Right ventricle myocardium inferior (tissue), 1 donor: ENCODE results near the gene THRSP. TPM values are rescaled to one million over a fixed set of nuclear protein-coding genes. Genes with fewer than 3 reads are reported as not detected.
"Not testable (repeated sequence)": the region's sequence is repeated elsewhere in the genome, so short reads cannot be mapped to it uniquely, and the experiment has no call there.

ENCODE experiments used
- ATAC-seq: fragments of 200-7000 bp; cut with Tn5 transposase; one replicate; pipeline ENCODE4 v1.9.1; 2020; ENCODE audit warnings: mild to moderate bottlenecking, moderate library complexity
- DNase-seq: peaks from one replicate; pipeline ENCODE4 v3.0.0; 2021; ENCODE audit errors: missing footprints
- intact Hi-C: fragments of 100-400 bp; cut with DNase I; formaldehyde crosslinking; loops from one replicate; pipeline ENCODE4 v1.11.0; 2022
- total RNA-seq: library from RNA; stranded (reverse); fragmentation: NEBNext Ultra II Directional; extraction: Animal tissue kit (Norgen Biotek cat#: 25700); gene quantifications from one replicate; pipeline ENCODE4 v1.2.1, GENCODE V29; 2021
- donor health status: DM: no; HTN: yes; CAD: no; lungs with severe emphysema.

The THRSP gene
- total RNA-seq, 1 donor from 2014 or later = 4.8 TPM

- intact Hi-C loops, DNase-seq, ATAC-seq: not testable (repeated sequence)
These were observed 3.8 kb upstream of the THRSP start for GRCh38 chr11:78059749-78060328.

DNA sequence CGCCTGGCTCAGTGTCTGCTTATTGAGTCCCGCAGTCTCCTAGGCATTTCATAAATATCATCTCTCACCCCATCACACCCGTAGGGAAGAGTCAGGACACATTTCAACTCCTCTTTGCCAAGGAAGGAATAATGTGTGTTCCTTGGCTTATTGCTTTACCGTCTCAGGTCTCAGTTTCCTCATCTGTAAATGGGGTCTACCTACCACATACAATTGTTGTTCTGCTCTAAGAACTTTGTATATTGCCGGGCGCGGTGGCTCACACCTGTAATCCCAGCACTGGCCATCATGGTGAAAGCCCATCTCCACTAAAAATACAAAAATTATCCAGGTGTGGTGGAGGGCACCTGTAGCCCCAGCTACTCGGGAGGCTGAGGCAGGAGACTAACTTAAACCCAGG, 3.1 kb upstream of the THRSP start:
- intact Hi-C loops = no loop called here
- DNase-seq = no peak

DNA sequence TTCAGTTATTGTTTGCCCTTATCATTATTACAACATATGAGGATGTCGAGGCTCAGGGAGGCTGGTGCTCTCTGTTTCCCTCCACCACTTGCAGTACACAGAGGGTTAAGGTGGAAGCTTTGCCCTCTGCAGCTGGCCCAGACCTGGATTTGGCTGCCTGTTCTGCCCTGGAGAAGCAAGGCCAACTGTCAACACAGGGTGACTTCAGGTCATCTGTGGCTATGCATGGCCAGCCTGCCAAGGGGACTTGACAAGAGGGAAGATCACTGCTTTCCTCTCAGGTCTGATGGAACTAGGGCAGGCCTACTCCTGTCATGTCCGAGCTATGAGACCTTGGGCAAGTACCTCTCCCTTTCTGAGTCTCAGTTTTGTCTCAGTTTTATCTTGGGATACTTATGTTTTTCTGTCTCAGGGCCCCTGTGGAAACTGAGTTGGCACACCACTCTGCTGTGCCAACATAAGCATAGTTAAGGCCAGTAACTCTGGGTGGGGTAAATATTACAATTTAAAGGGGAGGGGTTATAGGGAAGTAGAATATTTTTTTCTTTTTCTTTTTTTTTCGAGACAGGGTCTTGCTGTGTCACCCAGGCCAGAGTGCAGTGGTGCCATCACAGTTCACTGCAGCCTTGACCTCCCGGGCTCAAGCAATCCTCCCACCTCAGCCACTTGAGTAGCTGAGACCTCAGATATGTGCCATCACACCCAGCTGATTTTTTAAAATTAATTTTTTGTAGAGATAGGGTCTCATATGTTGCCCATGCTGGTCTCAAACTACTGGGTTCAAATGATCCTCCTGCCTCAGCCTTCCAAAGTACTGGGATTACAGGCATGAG, 2.4 kb upstream of the THRSP start:
- intact Hi-C loops = no loop called here
- peak; percentile 92 for ATAC-seq

More for the DNA sequence above, 3.1 kb upstream of the THRSP start:
- ATAC-seq = no peak

DNA sequence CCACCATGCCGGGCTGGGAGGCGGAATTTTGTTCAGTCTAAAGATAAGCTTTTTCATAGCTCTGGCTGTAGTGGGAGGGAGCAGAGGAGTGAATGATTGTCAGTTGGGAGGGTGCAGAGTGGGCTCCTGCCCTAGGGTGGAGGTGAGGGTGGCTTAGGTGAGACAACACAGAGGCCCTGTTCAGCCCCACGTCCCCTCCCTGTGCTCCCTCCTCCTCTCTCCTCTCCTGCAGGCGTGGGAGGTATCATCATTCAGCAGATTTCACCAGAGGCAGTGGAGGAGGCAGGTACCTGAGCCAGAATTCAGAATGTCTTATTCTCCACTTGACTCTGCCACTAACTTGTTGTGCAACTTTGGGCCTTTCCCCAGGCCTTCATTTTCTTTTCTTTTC, 1.7 kb upstream of the THRSP start:
- intact Hi-C loops = no loop called here
- ATAC-seq (no peak), DNase-seq (no peak)

More for the DNA sequence above, 2.4 kb upstream of the THRSP start:
- DNase-seq = peak; percentile 79

- no peak for ATAC-seq
- intact Hi-C loops = no loop called here
- DNase-seq = no peak
These were observed 990 bp upstream of the THRSP start for GRCh38 chr11:78062671-78063070.

DNA sequence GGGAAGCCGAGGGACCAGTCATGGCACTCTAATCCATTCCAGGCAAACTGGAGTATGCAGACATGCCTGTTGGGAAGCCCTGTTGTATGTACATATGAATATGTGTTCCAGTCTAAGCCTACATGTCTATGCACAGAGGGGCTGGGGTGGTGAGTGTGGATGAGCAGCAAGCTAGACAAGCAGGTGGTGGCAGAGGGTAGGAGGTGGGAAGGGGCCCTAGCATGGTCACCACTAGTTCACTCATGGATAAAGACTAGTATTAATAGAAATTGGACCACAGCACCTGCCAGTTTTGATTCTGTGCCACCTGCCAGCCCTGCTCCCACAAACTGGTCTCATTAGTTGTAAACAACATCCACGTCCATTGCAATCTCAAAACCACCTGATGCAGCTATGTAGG, 1.5 kb downstream of the THRSP start:
- no peak for DNase-seq
- ATAC-seq = no peak
- intact Hi-C loops = no loop called here

GRCh38 chr11:78066471-78066870, 2.8 kb downstream of the THRSP start:
- intact Hi-C loops = no loop called here
- DNase-seq (no peak), ATAC-seq (no peak)

GRCh38 chr11:78067704-78068103, 4.0 kb downstream of the THRSP start:
- ATAC-seq (no peak), DNase-seq (no peak)
- intact Hi-C loops = no loop called here

DNA sequence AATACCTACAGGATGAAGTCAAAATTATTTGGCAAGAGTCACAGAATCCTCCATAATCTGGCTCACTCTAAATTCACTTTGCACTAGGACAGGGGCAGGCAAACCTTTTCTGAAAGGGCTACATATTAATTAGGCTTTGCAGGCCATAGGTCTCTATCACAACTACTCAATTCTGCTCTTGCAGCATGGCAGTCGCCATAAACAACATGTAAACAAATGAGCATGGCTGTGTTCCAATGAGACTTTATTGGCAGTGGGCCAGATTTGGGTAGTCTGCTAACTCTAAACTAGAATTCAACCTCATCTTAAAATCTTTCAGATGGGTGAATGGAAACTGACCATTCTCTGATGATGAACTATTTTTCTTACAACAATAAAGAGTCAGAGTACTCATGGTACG, 5.8 kb downstream of the THRSP start:
- intact Hi-C loops = no loop called here
- DNase-seq = no peak
- ATAC-seq = peak; percentile 56

GRCh38 chr11:78070621-78071020, 7.0 kb downstream of the THRSP start:
- no peak for DNase-seq
- intact Hi-C loops = no loop called here

GRCh38 chr11:78071717-78072116, 8.1 kb downstream of the THRSP start:
- DNase-seq = no peak
- ATAC-seq = no peak
- intact Hi-C loops = no loop called here

More at GRCh38 chr11:78070621-78071020, 7.0 kb downstream of the THRSP start:
- peak; percentile 40 for ATAC-seq

DNA sequence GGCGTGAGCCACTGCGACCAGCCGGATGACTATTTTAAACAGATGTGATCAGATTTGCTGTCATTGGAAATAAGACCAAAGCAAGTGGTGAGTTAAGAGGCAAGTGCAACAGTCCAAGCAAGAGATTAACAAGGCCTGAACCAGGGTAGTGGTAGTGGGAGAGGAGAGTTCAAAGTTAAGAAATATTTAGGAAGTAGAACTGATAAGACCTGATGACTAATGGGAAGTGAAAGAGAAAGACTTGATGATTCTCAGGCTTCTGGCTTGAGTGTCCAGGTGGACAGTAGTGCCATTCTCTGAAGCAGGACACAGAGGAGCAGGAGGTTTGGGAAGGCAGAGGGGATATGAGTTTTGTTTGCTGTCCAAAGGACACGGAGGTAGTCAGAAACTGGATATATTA, 8.8 kb downstream of the THRSP start:
- DNase-seq (no peak), ATAC-seq (no peak)
- intact Hi-C loops = no loop called here

DNA sequence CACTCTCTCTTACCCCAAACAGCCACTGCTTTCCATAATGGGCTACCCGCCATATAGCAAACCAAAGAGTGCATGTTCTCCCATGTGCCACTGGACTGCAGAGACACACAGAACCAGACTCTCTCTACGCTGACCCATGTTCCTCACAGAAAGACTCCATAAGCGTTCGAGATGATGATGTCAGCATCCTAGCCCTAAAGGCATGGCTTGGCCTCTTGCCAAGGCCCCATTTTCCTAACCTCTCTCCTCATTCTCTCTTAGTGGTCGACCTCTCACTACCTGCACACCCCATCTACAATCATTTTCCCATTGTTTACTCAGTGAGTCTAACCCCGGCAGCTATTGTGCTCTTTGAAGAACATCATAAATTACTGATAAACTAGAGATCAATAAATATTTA, 11.1 kb downstream of the THRSP start:
- no peak for ATAC-seq
- DNase-seq = no peak
- intact Hi-C loops = no loop called here

DNA sequence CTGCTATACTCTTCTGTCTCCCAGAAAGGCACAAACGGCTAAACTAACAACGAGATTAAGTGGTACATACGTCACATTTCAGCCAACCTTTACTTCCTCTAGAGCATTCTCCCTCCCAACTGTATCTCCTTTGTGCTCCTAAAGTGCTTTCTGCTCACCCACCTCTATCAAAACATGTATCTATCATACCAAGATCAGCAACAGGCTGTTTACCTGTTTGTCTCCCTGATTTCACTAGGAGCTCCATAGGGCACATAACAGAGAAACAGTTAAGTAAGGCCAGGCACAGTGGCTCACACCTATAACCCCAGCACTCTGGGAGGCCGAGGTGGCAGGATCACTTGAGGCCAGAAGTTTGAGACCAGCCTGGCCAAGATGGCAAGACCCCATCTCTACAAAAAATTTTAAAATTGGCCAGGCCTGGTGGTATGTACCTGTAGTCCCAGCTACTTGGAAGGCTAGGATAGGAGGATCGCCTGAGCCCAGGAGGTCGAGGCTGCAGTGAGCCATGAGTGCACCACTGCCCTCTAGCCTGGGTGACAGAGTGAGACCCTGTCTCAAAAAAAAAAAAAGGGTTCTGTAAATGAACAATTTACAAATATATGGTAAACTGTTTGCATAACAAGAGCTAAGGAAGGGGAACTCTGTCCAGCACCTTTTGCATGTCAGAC, 13.2 kb downstream of the THRSP start:
- DNase-seq (no peak), ATAC-seq (no peak)
- intact Hi-C loops = no loop called here

DNA sequence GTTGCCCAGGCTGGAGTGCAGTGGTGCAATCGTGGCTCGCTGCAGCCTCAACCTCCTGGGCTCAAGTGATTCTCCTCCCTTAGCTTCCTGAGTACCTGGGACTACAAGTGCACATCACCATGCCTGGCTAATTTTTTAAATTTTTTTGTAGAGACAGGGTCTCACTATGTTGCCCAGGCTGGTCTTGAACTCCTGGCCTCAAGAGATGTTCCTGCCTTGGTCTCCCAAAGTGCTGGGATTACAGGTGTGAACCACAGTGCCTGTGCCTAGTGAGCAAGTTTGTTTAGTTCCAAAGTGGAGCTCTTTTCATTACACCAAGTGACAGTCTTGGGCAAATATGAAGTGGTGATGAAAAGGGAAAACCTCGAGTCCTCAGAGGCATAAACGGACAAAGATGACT, 13.9 kb downstream of the THRSP start:
- intact Hi-C loops, ATAC-seq, DNase-seq: not testable (repeated sequence)

DNA sequence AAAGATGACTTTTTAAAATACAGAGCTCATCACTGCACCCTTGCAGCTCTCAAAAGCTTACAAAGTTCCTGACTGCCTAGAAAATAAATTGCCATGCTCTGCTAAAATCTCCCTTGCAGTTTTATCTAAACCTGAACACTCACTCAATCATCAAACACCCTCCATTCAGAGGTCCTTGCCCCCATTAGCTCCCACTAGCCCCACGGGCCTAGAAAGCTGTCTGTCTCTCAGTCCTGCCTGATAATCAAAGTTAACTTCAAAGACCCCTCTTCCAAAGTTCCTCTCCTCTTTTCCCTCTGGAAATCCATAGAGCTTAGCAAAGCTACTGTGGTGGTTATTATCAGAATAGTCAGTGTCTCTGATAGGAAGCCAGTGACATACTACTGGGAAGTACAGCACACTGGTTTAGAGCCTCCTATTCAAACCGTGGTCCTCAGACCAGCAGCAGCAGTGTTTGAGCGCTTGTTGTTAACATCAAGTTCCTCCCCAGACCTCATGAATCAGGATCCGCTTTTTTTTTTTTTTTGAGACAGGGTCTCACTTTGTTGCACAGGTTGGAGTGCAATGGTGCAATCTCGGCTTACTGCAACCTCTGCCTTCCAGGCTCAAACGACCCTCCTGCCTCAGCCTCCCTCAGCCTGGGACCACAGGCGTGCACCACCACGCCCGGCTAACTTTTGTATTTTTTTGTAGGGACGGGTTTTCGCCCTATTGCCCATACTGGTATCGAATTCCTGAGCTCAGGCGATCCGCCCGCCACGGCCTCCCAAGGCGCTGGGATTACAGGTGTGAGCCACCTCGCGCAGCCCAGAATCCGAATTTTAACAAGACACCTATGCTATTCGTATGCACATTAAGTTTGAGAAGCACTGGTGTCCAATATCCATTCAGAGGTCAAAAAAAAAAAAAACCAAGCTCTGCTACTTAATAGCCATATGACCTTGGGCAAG, 14.8 kb downstream of the THRSP start:
- intact Hi-C loops = loop anchor here (1.0 kb wide), 1 partner anchor 84 kb away; the partner anchor contains the start of gene INTS4
- ATAC-seq = no peak
- no peak for DNase-seq

GRCh38 chr11:78079232-78080083, 15.8 kb downstream of the THRSP start, which contains the start of gene NDUFC2:
TSS of gene NDUFC2 (minus strand) at chr11:78079862. CDS start at chr11:78079744, 118 bp downstream.
- DNase-seq (peak; percentile 91), ATAC-seq (peak; percentile 92)
- intact Hi-C loops = loop anchor here (1.0 to 5.0 kb wide), 3 partner anchors 58 to 108 kb away; partner anchors contain the start of genes ALG8, INTS4, KCTD21 and USP35
